Ovary (tissue), 3 donors: ENCODE results near the gene TM7SF2.
"Not testable (repeated sequence)": the region's sequence is repeated elsewhere in the genome, so short reads cannot be mapped to it uniquely, and the experiment has no call there.

Experiments used
- CTCF ChIP-seq, 3 donors: fragments of 450-650 bp in 2 of 3; fragments of 200-600 bp in 1 of 3; IDR thresholded peaks; one replicate each; pipeline versions ENCODE4 v1.5.1 to v1.8.0; 2016 to 2022; ENCODE audit warnings: antibody characterized with exemption in 3 of 3, mild to moderate bottlenecking in 1 of 3
- EP300 ChIP-seq: sonication (generic); formaldehyde crosslinking; IDR thresholded peaks from one replicate; pipeline ENCODE4 v1.6.1; 2017; ENCODE audit warnings: antibody characterized with exemption
- POLR2A ChIP-seq: fragments of 450-650 bp; IDR thresholded peaks from one replicate; pipeline ENCODE4 v1.6.1; 2017; ENCODE audit warnings: antibody characterized with exemption, mild to moderate bottlenecking, moderate library complexity
- donor health status: DM: no; HTN: no; CAD: no.

DNA sequence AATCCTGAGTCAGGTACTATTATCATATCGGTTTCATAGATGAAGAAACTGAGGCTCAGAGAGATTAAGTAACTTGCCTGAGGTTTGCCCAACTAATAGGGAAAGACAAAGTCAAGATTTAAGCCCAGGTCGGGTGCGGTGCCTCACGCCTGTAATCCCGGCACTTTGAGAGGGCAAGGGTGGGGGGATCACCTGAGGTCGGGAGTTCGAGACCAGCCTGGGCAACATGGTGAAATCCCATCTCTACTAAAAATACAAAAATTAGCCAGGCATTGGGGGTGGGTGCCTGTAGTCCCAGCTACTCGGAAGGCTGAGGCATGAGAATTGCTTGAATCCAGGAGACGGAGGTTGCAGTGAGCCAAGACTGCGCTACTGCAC, 38.4 kb downstream of the TM7SF2 start:
- not testable (repeated sequence) for TF ChIP-seq POLR2A; CTCF (IDR thresholded peaks at IDR 0.05); EP300
